D341Med (cell line): Measurements from ENCODE around the gene XXYLT1.

Experiments
- DNase-seq: peaks from one replicate; pipeline ENCODE4 v3.0.0; 2012; ENCODE audit warnings: low spot score

XXYLT1 gene

GRCh38 chr3:195129644-195130492 lies 141.1 kb downstream of the XXYLT1 start:
- no peak for DNase-seq

- no peak for DNase-seq
Measured at GRCh38 chr3:195129072-195129643, 141.8 kb downstream of the XXYLT1 start.

- no peak for DNase-seq
Measured at GRCh38 chr3:195128255-195129071, 142.5 kb downstream of the XXYLT1 start.

GRCh38 chr3:195126056-195126605 lies 144.8 kb downstream of the XXYLT1 start:
- DNase-seq, result no peak

- no peak for DNase-seq
Measured at GRCh38 chr3:195125646-195126045, 145.3 kb downstream of the XXYLT1 start.

- no peak for DNase-seq
Measured at GRCh38 chr3:195124378-195124992, 146.5 kb downstream of the XXYLT1 start.

GRCh38 chr3:195123281-195123691 lies 147.7 kb downstream of the XXYLT1 start:
- DNase-seq, result peak; percentile 86

GRCh38 chr3:195122261-195122660 lies 148.7 kb downstream of the XXYLT1 start:
- DNase-seq, result no peak

- no peak for DNase-seq
Measured at GRCh38 chr3:195120267-195120601, 150.7 kb downstream of the XXYLT1 start.

- no peak for DNase-seq
Measured at GRCh38 chr3:195119461-195120266, 151.3 kb downstream of the XXYLT1 start.

GRCh38 chr3:195118671-195119070 lies 152.3 kb downstream of the XXYLT1 start:
- no peak for DNase-seq

- DNase-seq, result no peak
Measured at GRCh38 chr3:195117978-195118581, 152.9 kb downstream of the XXYLT1 start.

GRCh38 chr3:195116407-195117185 lies 154.4 kb downstream of the XXYLT1 start:
- no peak for DNase-seq

- no peak for DNase-seq
Measured at GRCh38 chr3:195115600-195116406, 155.2 kb downstream of the XXYLT1 start.

- DNase-seq, result no peak
Measured at GRCh38 chr3:195114786-195115599, 156.0 kb downstream of the XXYLT1 start.

GRCh38 chr3:195113536-195114425 lies 157.2 kb downstream of the XXYLT1 start:
- DNase-seq, result no peak

GRCh38 chr3:195113048-195113447 lies 157.9 kb downstream of the XXYLT1 start:
- no peak for DNase-seq
